Activated T-helper 2 cell treated with anti-CD3 and anti-CD28 coated beads, Interferon-gamma antibody, Interleukin-2, Interleukin-4, amounts not matched to agents 10 μg/mL and 5 μg/mL and 100 μg/mL, durations not matched to agents 14 hours and 24 hours and 36 hours (primary cell): ENCODE measurements around the gene RAB4A. TPM values are rescaled to one million over a fixed set of nuclear protein-coding genes. Genes with fewer than 3 reads are reported as not detected.
A peak's percentile ranks its signal among the peaks of the same experiment; 100 is the strongest.

Experiments used
- DNase-seq: peaks from one replicate; pipeline ENCODE4 v3.0.0; 2021; ENCODE audit warnings: low spot score
- H3K27ac Mint-ChIP-seq: one replicate; pipeline ENCODE4 v1.8.0; 2021; ENCODE audit warnings: mixed read lengths
- H3K27me3 Mint-ChIP-seq: one replicate; pipeline ENCODE4 v1.8.0; 2021; ENCODE audit warnings: low read depth, mixed read lengths
- H3K36me3 Mint-ChIP-seq: one replicate; pipeline ENCODE4 v1.8.0; 2021; ENCODE audit warnings: low read depth, mixed read lengths
- H3K4me1 Mint-ChIP-seq: one replicate; pipeline ENCODE4 v1.8.0; 2021; ENCODE audit warnings: low read depth, mixed read lengths
- H3K4me3 Mint-ChIP-seq: one replicate; pipeline ENCODE4 v1.8.0; 2021; ENCODE audit warnings: low read depth, mild to moderate bottlenecking, moderate library complexity, mixed read lengths
- H3K9me3 Mint-ChIP-seq: one replicate; pipeline ENCODE4 v1.8.0; 2021; ENCODE audit warnings: mixed read lengths
- intact Hi-C: fragments of 100-400 bp; cut with micrococcal nuclease; formaldehyde crosslinking; loops from one replicate; pipeline ENCODE4 v1.15.1; 2023
- total RNA-seq: library from RNA; stranded (reverse); gene quantifications from 2 replicates; pipeline ENCODE4 v1.2.3, GENCODE V29; 2022

Gene RAB4A
- total RNA-seq, 1 donor from 2014 or later: 25.7 TPM

DNA sequence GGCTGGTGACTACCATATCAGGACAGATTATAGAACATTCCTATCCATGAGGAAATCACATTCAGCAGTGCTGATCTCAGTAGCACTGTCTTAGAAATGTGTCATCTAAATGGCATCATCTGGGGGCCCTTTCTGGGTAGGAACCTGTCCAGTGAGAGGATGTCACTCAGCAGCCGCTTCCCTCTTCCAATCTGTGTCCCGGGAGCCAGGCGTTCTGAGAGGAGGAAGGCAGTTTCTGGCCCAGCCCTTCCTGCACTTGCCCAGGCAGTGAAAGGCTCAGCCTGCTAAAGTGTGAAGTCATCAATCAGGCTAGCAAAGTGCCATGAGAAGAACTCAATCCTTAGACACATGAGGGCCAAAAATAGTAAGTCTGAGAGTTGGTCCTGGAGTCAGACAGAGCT lies 25.6 kb downstream of the RAB4A start:
- Mint-ChIP-seq H3K4me1 (peaks cover 11% of the 10 kb centered on the region), H3K27ac (peak overlapping the region; percentile 8), H3K27me3 (no peaks in the 10 kb centered on the region), H3K4me3 (no peak overlapping the region), H3K36me3 (peaks cover 36% of the 10 kb centered on the region), H3K9me3 (no peaks in the 10 kb centered on the region)
- intact Hi-C loops: no loop called here
- no peak for DNase-seq

DNA sequence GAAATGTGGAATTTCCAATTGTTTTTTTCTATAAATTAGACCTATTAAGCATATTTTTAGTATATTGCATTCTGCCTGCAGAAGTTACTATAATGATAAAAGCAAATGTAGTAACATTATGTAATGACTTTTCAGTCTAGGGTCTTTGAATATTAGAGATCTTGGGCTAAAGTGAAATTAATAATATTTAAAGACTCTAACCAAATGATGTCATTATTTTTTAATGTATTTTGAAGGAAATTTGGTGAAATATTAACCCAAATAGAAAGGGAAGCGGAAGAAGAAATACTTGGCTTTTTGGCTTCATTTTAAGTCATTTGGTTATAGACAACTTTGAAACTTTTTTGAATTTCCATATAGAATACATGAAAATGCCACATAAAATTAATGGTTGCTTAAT lies 26.8 kb downstream of the RAB4A start:
- H3K4me3 Mint-ChIP-seq: no peak overlapping the region
- no peak overlapping the region for H3K27ac Mint-ChIP-seq
- H3K36me3 Mint-ChIP-seq: peaks cover 37% of the 10 kb centered on the region
- H3K4me1 Mint-ChIP-seq: peaks cover 11% of the 10 kb centered on the region
- H3K27me3 Mint-ChIP-seq: no peaks in the 10 kb centered on the region
- DNase-seq: no peak
- no peaks in the 10 kb centered on the region for H3K9me3 Mint-ChIP-seq
- intact Hi-C loops: no loop called here

DNA sequence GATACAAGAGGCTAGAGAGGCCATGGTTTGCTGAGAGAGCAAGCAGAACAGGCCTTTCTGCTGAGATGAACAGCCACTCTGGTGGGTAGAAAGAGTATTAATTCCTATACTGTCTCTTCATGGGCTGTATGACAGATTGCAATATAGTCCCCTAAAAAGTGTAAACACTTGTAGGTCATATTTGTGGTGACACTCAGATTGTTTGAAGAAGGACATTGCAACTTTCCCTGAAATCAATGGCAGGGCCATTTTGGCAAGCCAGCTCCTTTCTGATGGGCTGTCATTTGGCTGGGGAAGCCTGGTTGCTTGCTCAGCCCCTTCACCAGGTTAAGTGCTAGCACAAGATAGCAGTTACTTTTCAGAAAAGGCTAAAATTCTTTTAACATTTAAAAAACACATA lies 27.5 kb downstream of the RAB4A start:
- no peak overlapping the region for H3K27ac Mint-ChIP-seq
- H3K27me3 Mint-ChIP-seq: no peaks in the 10 kb centered on the region
- H3K4me3 Mint-ChIP-seq: no peak overlapping the region
- H3K36me3 Mint-ChIP-seq: peaks cover 44% of the 10 kb centered on the region
- peaks cover 12% of the 10 kb centered on the region for H3K4me1 Mint-ChIP-seq
- DNase-seq: no peak
- intact Hi-C loops: no loop called here
- H3K9me3 Mint-ChIP-seq: no peaks in the 10 kb centered on the region

DNA sequence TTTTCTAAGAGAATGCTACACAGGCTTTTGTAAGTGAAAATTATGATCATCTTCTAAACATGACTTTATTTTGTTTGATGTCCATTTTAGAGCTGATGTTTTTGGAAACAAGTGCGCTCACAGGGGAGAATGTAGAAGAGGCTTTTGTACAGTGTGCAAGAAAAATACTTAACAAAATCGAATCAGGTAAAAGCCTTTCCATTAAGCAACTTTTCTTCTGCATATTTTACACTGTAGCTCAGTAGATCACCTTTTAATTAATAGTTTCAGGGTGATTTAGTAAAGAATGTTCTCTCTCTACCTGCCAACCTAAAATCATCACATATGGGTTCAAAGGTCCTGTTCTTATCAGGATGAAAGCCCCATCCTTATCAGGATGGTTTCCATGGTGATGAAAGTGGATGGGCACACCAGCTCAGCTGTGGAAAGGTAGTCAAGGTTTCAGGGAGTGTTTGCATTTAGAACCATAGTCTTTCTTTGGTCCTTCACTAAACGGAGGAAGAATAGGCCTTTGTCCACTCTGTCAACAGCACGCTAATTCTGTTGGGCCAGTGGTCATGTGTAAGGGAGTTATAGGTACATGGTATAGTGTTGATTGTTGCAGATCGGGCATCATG lies 28.1 kb downstream of the RAB4A start:
- Mint-ChIP-seq H3K36me3 (peaks cover 47% of the 10 kb centered on the region), H3K9me3 (no peaks in the 10 kb centered on the region), H3K27me3 (no peaks in the 10 kb centered on the region), H3K27ac (no peak overlapping the region), H3K4me1 (peaks cover 15% of the 10 kb centered on the region), H3K4me3 (no peak overlapping the region)
- no peak for DNase-seq
- intact Hi-C loops: no loop called here

DNA sequence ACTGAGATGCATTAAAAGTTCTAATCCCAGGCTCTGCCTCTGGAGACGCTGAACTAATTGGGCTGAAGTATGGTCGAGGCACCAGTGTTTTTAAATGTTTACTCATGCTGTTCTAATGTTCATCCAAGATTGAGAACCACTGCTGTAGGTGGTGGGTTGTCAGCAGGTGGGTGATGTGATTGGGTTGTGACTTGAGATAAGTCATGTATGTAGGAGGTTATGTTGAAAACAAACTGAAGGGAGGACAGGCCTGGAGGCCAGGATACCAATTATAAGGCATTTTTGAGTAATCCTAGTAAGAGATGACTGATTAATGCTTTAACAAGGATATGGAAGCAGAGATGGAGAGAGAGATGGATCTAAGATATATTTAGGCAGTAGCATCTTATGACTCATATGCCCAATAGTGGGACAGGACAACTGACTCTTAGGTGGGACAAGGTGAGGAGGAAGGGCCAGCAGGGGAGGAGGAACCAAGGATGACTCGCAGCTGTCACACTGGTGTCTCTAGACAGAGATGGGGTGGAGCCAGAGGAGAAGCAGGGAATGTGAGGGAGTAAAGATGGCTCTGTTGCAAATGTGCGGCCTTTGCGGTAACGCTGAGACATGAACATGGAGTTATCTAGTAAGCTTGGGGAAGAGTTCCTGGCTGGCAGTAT lies 29.3 kb downstream of the RAB4A start:
- intact Hi-C loops: no loop called here
- no peaks in the 10 kb centered on the region for H3K9me3 Mint-ChIP-seq
- no peak overlapping the region for H3K27ac Mint-ChIP-seq
- peaks cover 44% of the 10 kb centered on the region for H3K36me3 Mint-ChIP-seq
- no peaks in the 10 kb centered on the region for H3K27me3 Mint-ChIP-seq
- no peak overlapping the region for H3K4me3 Mint-ChIP-seq
- H3K4me1 Mint-ChIP-seq: peaks cover 15% of the 10 kb centered on the region
- no peak for DNase-seq

DNA sequence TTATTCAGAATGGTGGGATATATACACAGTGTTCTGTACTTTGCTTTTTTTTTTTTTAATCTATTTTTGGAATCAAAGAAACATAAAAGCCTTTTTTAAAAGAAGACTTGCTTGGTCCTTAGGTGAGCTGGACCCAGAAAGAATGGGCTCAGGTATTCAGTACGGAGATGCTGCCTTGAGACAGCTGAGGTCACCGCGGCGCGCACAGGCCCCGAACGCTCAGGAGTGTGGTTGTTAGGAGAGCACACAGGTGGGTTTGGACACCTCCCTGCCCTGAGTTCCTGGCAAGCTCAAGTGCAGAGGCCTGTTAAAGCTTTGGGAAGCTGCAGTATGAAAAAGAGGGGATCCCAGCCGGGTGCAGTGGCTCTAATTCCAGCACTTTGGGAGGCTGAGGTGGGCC lies 31.8 kb downstream of the RAB4A start:
- H3K9me3 Mint-ChIP-seq: no peaks in the 10 kb centered on the region
- intact Hi-C loops: no loop called here
- H3K4me1 Mint-ChIP-seq: peaks cover 16% of the 10 kb centered on the region
- no peak overlapping the region for H3K4me3 Mint-ChIP-seq
- no peaks in the 10 kb centered on the region for H3K27me3 Mint-ChIP-seq
- peaks cover 48% of the 10 kb centered on the region for H3K36me3 Mint-ChIP-seq
- H3K27ac Mint-ChIP-seq: no peak overlapping the region
- no peak for DNase-seq

DNA sequence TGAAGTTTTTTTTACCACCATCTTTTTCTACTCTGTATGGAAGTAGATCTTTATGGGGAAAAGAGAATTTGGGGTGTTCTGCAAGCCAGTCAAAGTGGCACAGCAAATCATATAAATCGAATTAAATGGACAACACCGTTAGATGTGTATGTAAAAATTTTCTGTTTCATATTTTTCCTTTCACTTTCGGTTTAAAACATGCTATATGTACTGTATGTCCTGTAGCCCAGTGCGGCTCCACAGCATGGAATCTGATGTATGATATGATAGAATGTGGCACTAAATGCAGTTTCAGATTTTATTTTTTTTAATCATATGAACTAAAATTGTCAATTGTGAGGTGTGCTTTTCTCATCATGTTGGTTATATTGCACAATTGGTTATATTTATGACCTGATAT lies 32.9 kb downstream of the RAB4A start:
- no peaks in the 10 kb centered on the region for H3K27me3 Mint-ChIP-seq
- DNase-seq: no peak
- peaks cover 54% of the 10 kb centered on the region for H3K36me3 Mint-ChIP-seq
- H3K27ac Mint-ChIP-seq: no peak overlapping the region
- H3K4me1 Mint-ChIP-seq: peaks cover 16% of the 10 kb centered on the region
- no peaks in the 10 kb centered on the region for H3K9me3 Mint-ChIP-seq
- no peak overlapping the region for H3K4me3 Mint-ChIP-seq
- intact Hi-C loops: no loop called here

DNA sequence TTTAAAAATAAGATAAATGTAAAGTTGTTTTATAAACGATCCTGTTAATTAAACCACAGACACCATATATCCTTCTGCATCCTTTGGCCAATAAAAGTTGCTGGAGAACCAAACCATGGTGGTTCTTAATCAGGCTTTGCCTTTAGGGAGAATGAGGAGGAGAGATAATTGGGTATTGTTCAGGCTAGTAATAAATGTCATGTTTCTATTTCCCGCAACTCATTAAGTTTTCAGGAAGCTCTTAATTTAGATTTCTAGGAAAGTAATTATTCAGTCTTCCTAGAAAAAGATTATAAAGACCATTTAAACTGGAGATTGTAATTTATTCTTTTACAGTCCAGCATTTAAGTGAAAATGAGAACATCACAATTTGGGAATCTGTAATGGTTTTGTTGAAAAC lies 34.5 kb downstream of the RAB4A start:
- no peaks in the 10 kb centered on the region for H3K9me3 Mint-ChIP-seq
- H3K27ac Mint-ChIP-seq: no peak overlapping the region
- peaks cover 42% of the 10 kb centered on the region for H3K36me3 Mint-ChIP-seq
- H3K4me3 Mint-ChIP-seq: no peak overlapping the region
- peaks cover 10% of the 10 kb centered on the region for H3K4me1 Mint-ChIP-seq
- DNase-seq: no peak
- intact Hi-C loops: no loop called here
- H3K27me3 Mint-ChIP-seq: no peaks in the 10 kb centered on the region

DNA sequence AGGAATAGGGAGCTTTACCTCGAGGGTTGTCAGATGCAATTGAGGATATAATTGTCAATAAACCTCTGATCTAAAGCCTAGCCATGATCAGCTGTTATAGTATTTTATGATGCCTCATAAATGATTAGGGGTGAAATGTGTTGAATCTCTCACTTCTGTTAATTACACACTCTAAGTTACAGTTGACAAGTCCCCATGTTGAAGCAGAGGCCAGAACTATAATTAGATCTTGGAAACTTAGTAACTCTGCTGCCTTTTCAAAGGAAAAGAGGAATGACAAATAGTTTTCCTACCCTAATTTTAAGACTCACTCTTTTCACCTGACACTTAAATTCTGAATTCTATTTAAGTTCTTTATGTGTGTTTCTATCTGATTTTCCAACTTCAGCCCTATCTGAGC lies 38.2 kb downstream of the RAB4A start:
- H3K4me1 Mint-ChIP-seq: peaks cover 2% of the 10 kb centered on the region
- H3K4me3 Mint-ChIP-seq: no peak overlapping the region
- peaks cover 27% of the 10 kb centered on the region for H3K36me3 Mint-ChIP-seq
- intact Hi-C loops: no loop called here
- H3K27ac Mint-ChIP-seq: no peak overlapping the region
- H3K27me3 Mint-ChIP-seq: no peaks in the 10 kb centered on the region
- H3K9me3 Mint-ChIP-seq: no peaks in the 10 kb centered on the region
- DNase-seq: no peak

DNA sequence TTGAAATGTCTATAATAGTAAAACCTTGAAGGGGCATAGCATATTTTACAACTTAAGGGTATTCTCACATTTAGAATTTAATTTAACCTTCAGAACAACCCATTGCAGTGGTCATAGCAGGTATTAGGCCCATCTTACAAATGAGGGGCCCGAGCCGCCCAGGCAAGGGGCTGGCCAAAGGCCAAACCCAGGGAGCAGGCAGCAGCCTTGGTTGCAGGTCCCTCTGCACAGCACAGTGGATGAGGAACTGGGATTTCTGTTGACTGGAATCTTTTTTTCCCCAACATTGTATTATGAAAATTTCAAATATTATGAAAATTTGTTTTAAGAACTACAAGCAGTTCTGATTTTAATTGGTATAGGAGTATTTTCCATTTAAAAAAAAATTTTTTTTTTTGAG lies 38.8 kb downstream of the RAB4A start:
- no peaks in the 10 kb centered on the region for H3K9me3 Mint-ChIP-seq
- DNase-seq: no peak
- peaks cover 27% of the 10 kb centered on the region for H3K36me3 Mint-ChIP-seq
- no peak overlapping the region for H3K4me3 Mint-ChIP-seq
- H3K27ac Mint-ChIP-seq: no peak overlapping the region
- H3K4me1 Mint-ChIP-seq: peaks cover 2% of the 10 kb centered on the region
- no peaks in the 10 kb centered on the region for H3K27me3 Mint-ChIP-seq
- intact Hi-C loops: no loop called here

DNA sequence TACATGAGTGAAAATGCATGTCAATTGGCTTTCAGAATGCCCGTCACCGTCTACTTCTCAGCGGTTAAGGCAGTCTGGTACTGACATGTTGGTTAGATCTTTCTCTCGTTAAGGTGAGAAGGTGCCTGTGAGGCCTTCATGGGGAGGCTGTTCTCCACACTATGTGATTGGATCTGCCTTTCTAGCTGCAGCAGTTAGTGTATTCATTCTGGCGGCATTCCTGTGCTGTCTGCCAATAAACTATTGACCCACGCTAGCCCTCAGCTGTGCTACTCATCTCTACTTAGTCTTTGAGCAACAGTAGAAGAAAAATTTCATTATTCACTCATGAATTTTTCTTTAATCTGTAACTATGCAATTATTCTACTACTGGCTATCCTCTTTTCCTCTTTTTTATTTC lies 39.9 kb downstream of the RAB4A start:
- Mint-ChIP-seq H3K4me3 (no peak overlapping the region), H3K4me1 (no peaks in the 10 kb centered on the region), H3K36me3 (peaks cover 27% of the 10 kb centered on the region), H3K9me3 (no peaks in the 10 kb centered on the region), H3K27me3 (no peaks in the 10 kb centered on the region), H3K27ac (no peak overlapping the region)
- no peak for DNase-seq
- intact Hi-C loops: no loop called here

DNA sequence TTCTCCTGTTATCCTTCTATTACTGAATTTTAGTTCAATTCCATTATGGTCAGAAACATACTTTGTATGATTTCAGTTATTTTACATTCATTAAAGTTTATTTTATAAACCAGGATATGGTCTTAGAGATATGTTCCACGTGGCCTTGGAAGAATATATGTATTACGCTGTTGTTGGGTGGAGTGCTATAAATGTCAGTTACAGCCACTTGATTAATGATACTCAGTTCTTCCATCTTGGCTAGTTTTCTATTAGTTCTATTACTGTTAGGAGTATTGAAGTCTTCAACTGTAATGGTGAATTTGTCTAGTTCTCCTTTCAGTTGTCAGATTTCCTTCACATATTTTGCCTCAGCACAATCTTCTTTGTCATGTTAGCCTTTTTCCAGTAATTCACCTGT lies 45.3 kb downstream of the RAB4A start:
- Mint-ChIP-seq H3K9me3 (no peaks in the 10 kb centered on the region), H3K27ac (no peak overlapping the region), H3K4me3 (no peak overlapping the region), H3K27me3 (no peaks in the 10 kb centered on the region), H3K4me1 (no peaks in the 10 kb centered on the region), H3K36me3 (peaks cover 20% of the 10 kb centered on the region)
- intact Hi-C loops: no loop called here
- DNase-seq: no peak

DNA sequence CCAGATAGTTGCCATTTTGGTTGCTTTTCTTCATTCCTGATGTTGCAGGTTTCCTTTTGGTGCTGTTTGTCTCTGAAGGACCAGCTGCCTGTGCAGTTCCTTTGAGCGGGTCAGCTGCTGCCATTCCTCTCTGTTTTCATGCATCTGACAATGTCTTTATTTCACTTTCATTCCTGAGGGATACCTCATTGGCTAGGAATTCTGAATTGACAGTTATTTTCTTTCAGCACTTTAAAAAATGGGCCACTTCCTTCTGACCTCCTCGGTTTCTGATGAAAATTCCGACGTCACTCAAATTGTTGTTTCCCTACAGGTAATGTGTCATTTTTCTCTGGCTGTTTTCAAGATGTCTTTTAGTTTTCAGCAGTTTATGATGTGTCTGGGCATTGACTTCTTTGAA lies 47.1 kb downstream of the RAB4A start:
- no peak for DNase-seq
- Mint-ChIP-seq H3K4me3 (no peak overlapping the region), H3K4me1 (no peaks in the 10 kb centered on the region), H3K9me3 (no peaks in the 10 kb centered on the region), H3K36me3 (peaks cover 27% of the 10 kb centered on the region), H3K27me3 (no peaks in the 10 kb centered on the region), H3K27ac (no peak overlapping the region)
- intact Hi-C loops: no loop called here

DNA sequence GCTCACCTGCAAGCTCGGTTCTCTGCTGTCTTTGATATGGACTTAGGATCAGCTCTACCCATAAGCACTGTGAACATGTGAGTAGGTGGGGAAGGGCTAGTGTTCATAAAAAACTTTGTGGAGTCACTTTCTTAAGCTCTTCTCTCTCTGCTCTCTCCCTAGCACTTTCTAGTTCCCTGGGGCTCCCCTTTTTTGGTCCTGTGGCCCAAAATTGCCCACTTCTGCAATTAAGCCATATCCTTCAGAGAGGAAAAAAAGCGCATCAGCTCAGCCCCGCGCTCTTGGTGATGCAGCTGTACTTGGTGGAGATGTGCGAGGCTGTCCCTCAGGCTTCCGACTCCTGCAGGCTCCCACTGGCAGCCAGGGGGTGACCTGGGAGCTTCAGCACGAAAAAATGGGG lies 48.6 kb downstream of the RAB4A start:
- no peak overlapping the region for H3K27ac Mint-ChIP-seq
- H3K9me3 Mint-ChIP-seq: no peaks in the 10 kb centered on the region
- no peak for DNase-seq
- H3K27me3 Mint-ChIP-seq: no peaks in the 10 kb centered on the region
- H3K4me1 Mint-ChIP-seq: peaks cover 9% of the 10 kb centered on the region
- H3K4me3 Mint-ChIP-seq: no peak overlapping the region
- peaks cover 41% of the 10 kb centered on the region for H3K36me3 Mint-ChIP-seq
- intact Hi-C loops: no loop called here
